Hippocampal formation (tissue), 2 donors: ENCODE results near the gene BMI1.

Experiments used
- DNase-seq, 2 donors: peaks; one replicate each; lab custom pipeline; 2025; lab: John Stamatoyannopoulos, UW

Gene BMI1

GRCh38 chr10:22367471-22367870 lies 46.6 kb downstream of the BMI1 start:
- no peak for DNase-seq

GRCh38 chr10:22368402-22368801 lies 47.5 kb downstream of the BMI1 start:
- no peak for DNase-seq

GRCh38 chr10:22368981-22369380 lies 48.1 kb downstream of the BMI1 start:
- DNase-seq = no peak

GRCh38 chr10:22369434-22370072 lies 48.7 kb downstream of the BMI1 start:
- DNase-seq = no peak

GRCh38 chr10:22370320-22370719 lies 49.4 kb downstream of the BMI1 start:
- no peak for DNase-seq

GRCh38 chr10:22372298-22372697 lies 51.4 kb downstream of the BMI1 start:
- DNase-seq = no peak

GRCh38 chr10:22372917-22373316 lies 52.0 kb downstream of the BMI1 start:
- DNase-seq = no peak

- no peak for DNase-seq
Observed at GRCh38 chr10:22374489-22375126, 53.7 kb downstream of the BMI1 start.

- no peak for DNase-seq
Observed at GRCh38 chr10:22379059-22379458, 58.2 kb downstream of the BMI1 start.
